Measurements from ENCODE around the gene SERPINB5. TPM values are rescaled to one million over a fixed set of nuclear protein-coding genes. Genes with fewer than 3 reads are reported as not detected.
A peak's percentile ranks its signal among the peaks of the same experiment; 100 is the strongest.

Gene SERPINB5
- total RNA-seq, 3 donors from 2014 or later (not counting 1 experiment from before 2014, with no cell fraction given), result not detected

- peaks cover 0 to 6% of the 10 kb centered on the region in 2 donors for H3K4me1 Mint-ChIP-seq
- WGBS (ENCODE audit: insufficient coverage), result no CpG with 5 or more reads among the region's 1 CpG
- Histone ChIP-seq H3K4me3 (ENCODE audit: low read length) (no peak overlapping the region), H3K27me3 (ENCODE audit: control insufficient read depth, insufficient read depth, low read length) (no peaks in the 10 kb centered on the region), H3K4me1 (ENCODE audit: control insufficient read depth, insufficient read depth, low read length) (no peaks in the 10 kb centered on the region), H3K36me3 (ENCODE audit: control insufficient read depth, insufficient read depth, low read length) (no peaks in the 10 kb centered on the region), H3K9me3 (ENCODE audit: control insufficient read depth, insufficient read depth, low read length) (no peaks in the 10 kb centered on the region), H3K27ac (ENCODE audit: low read length) (no peak overlapping the region)
- no peak for ATAC-seq
- no peak for TF ChIP-seq CTCF (IDR thresholded peaks at IDR 0.05)
- no peak overlapping the region for H3K27ac Mint-ChIP-seq
- H3K9me3 Mint-ChIP-seq, result no peaks in the 10 kb centered on the region
- intact Hi-C loops (cut with micrococcal nuclease), result no loop called here
- no peak for DNase-seq
- no peak overlapping the region for H3K4me3 Mint-ChIP-seq
- H3K27me3 Mint-ChIP-seq (ENCODE audit: low read depth in 2 of 2), result peaks cover 19 to 41% of the 10 kb centered on the region in 2 donors
- H3K36me3 Mint-ChIP-seq, result no peaks in the 10 kb centered on the region
Measured at GRCh38 chr18:63515801-63516200, 39.0 kb downstream of the SERPINB5 start.

GRCh38 chr18:63518178-63519012 is 41.6 kb downstream of the SERPINB5 start:
- no peak overlapping the region for H3K4me3 Mint-ChIP-seq
- 34% methylated on average over 14 of the region's 16 CpGs for WGBS (ENCODE audit: insufficient coverage)
- no peaks in the 10 kb centered on the region for H3K36me3 Mint-ChIP-seq
- H3K4me1 ChIP-seq (ENCODE audit: control insufficient read depth, insufficient read depth, low read length), result no peaks in the 10 kb centered on the region
- H3K4me1 Mint-ChIP-seq, result peaks cover 0 to 6% of the 10 kb centered on the region in 2 donors
- no peaks in the 10 kb centered on the region for H3K9me3 Mint-ChIP-seq
- ATAC-seq (peak; percentile 65 to 82 (median 78)), DNase-seq (peak; percentile 26 to 83)
- no peaks in the 10 kb centered on the region for H3K9me3 ChIP-seq (ENCODE audit: control insufficient read depth, insufficient read depth, low read length)
- peaks cover 22 to 29% of the 10 kb centered on the region in 2 donors for H3K27me3 Mint-ChIP-seq (ENCODE audit: low read depth in 2 of 2)
- no peak overlapping the region for H3K27ac ChIP-seq (ENCODE audit: low read length)
- no peaks in the 10 kb centered on the region for H3K36me3 ChIP-seq (ENCODE audit: control insufficient read depth, insufficient read depth, low read length)
- TF ChIP-seq CTCF (IDR thresholded peaks at IDR 0.05), result peak; percentile 80
- intact Hi-C loops (cut with micrococcal nuclease), result loop anchor here (1.0 to 2.0 kb wide), 5 partner anchors 60 to 460 kb away; no protein-coding TSS in a partner anchor
- no peak overlapping the region for H3K4me3 ChIP-seq (ENCODE audit: low read length)
- peaks cover 3% of the 10 kb centered on the region for H3K27me3 ChIP-seq (ENCODE audit: control insufficient read depth, insufficient read depth, low read length)
- H3K27ac Mint-ChIP-seq, result no peak overlapping the region

GRCh38 chr18:63520053-63520685 is 43.4 kb downstream of the SERPINB5 start:
- no peaks in the 10 kb centered on the region for H3K4me1 ChIP-seq (ENCODE audit: control insufficient read depth, insufficient read depth, low read length)
- no peak overlapping the region for H3K27ac Mint-ChIP-seq
- no peaks in the 10 kb centered on the region for H3K9me3 ChIP-seq (ENCODE audit: control insufficient read depth, insufficient read depth, low read length)
- H3K27me3 ChIP-seq (ENCODE audit: control insufficient read depth, insufficient read depth, low read length), result peaks cover 3% of the 10 kb centered on the region
- no peaks in the 10 kb centered on the region for H3K9me3 Mint-ChIP-seq
- no peak for ATAC-seq
- 80% methylated on average over 3 of the region's 3 CpGs for WGBS (ENCODE audit: insufficient coverage)
- H3K4me1 Mint-ChIP-seq, result peaks cover 0 to 6% of the 10 kb centered on the region in 2 donors
- H3K27me3 Mint-ChIP-seq (ENCODE audit: low read depth in 2 of 2), result peaks cover 16 to 24% of the 10 kb centered on the region in 2 donors
- H3K27ac ChIP-seq (ENCODE audit: low read length), result no peak overlapping the region
- intact Hi-C loops (cut with micrococcal nuclease), result no loop called here
- no peak overlapping the region for H3K4me3 ChIP-seq (ENCODE audit: low read length)
- H3K36me3 ChIP-seq (ENCODE audit: control insufficient read depth, insufficient read depth, low read length), result no peaks in the 10 kb centered on the region
- no peak for TF ChIP-seq CTCF (IDR thresholded peaks at IDR 0.05)
- no peaks in the 10 kb centered on the region for H3K36me3 Mint-ChIP-seq
- no peak overlapping the region for H3K4me3 Mint-ChIP-seq
- no peak for DNase-seq

Data from natural killer cell (primary cell).